Caki2 (cell line): ENCODE measurements around the gene CPE. TPM values are rescaled to one million over a fixed set of nuclear protein-coding genes. Genes with fewer than 3 reads are reported as not detected.
"Not testable (repeated sequence)": the region's sequence is repeated elsewhere in the genome, so short reads cannot be mapped to it uniquely, and the experiment has no call there.

Experiments used
- DNase-seq: peaks from one replicate; pipeline ENCODE4 v3.0.0-alpha.2; 2015; ENCODE audit warnings: low read depth
- in situ Hi-C: cut with HindIII; loops from 2 replicates; pipeline ENCODE4 v1.10.0; 2016; ENCODE audit warnings: low sequenced_read_pairs, low pct_unique_long_range_greater_than_20kb, mixed read lengths
- total RNA-seq: library from RNA; depleted of rRNA; stranded (reverse); fragments of >200 nt; shearing (Covaris generic); gene quantifications from 2 replicates; pipeline ENCODE4 v1.2.3, GENCODE V29; 2014; ENCODE audit warnings: low replicate concordance

CPE gene
- total RNA-seq, 1 experiment from 2014 or later, result 4.7 TPM

GRCh38 chr4:165443276-165443675 lies 64.5 kb downstream of the CPE start:
- in situ Hi-C loops, result no loop called here
- peak; percentile 8 for DNase-seq

GRCh38 chr4:165448700-165449099 lies 69.9 kb downstream of the CPE start:
- DNase-seq, result no peak
- in situ Hi-C loops, result no loop called here

GRCh38 chr4:165449333-165449732 lies 70.5 kb downstream of the CPE start:
- in situ Hi-C loops, result no loop called here

GRCh38 chr4:165450871-165451270 lies 72.1 kb downstream of the CPE start:
- in situ Hi-C loops, result loop anchor here (25.0 kb wide), 1 partner anchor 314 kb away; no protein-coding TSS in a partner anchor
- no peak for DNase-seq

More at GRCh38 chr4:165449333-165449732, 70.5 kb downstream of the CPE start:
- DNase-seq, result no peak

- in situ Hi-C loops, result loop anchor here (25.0 kb wide), 1 partner anchor 316 kb away; no protein-coding TSS in a partner anchor
- not testable (repeated sequence) for DNase-seq
Measured at GRCh38 chr4:165453140-165453539, 74.3 kb downstream of the CPE start.

- in situ Hi-C loops, result loop anchor here (25.0 kb wide), 1 partner anchor 317 kb away; no protein-coding TSS in a partner anchor
- no peak for DNase-seq
Measured at GRCh38 chr4:165454426-165454825, 75.6 kb downstream of the CPE start.

- in situ Hi-C loops, result loop anchor here (25.0 kb wide), 1 partner anchor 320 kb away; no protein-coding TSS in a partner anchor
- no peak for DNase-seq
Measured at GRCh38 chr4:165457793-165458192, 79.0 kb downstream of the CPE start.

GRCh38 chr4:165458471-165458870 lies 79.7 kb downstream of the CPE start:
- in situ Hi-C loops, result loop anchor here (25.0 kb wide), 1 partner anchor 321 kb away; no protein-coding TSS in a partner anchor

GRCh38 chr4:165461159-165461821 lies 82.5 kb downstream of the CPE start:
- in situ Hi-C loops, result loop anchor here (25.0 kb wide), 1 partner anchor 324 kb away; no protein-coding TSS in a partner anchor

More at GRCh38 chr4:165458471-165458870, 79.7 kb downstream of the CPE start:
- no peak for DNase-seq

GRCh38 chr4:165462009-165462408 lies 83.2 kb downstream of the CPE start:
- DNase-seq, result no peak
- in situ Hi-C loops, result loop anchor here (25.0 kb wide), 1 partner anchor 325 kb away; no protein-coding TSS in a partner anchor

More at GRCh38 chr4:165461159-165461821, 82.5 kb downstream of the CPE start:
- DNase-seq, result no peak

GRCh38 chr4:165464376-165464775 lies 85.6 kb downstream of the CPE start:
- DNase-seq, result no peak
- in situ Hi-C loops, result loop anchor here (25.0 kb wide), 1 partner anchor 327 kb away; no protein-coding TSS in a partner anchor

GRCh38 chr4:165464813-165465381 lies 86.1 kb downstream of the CPE start:
- DNase-seq, result no peak
- in situ Hi-C loops, result loop anchor here (25.0 kb wide), 1 partner anchor 328 kb away; no protein-coding TSS in a partner anchor

GRCh38 chr4:165470009-165470408 lies 91.2 kb downstream of the CPE start:
- in situ Hi-C loops, result loop anchor here (25.0 kb wide), 1 partner anchor 333 kb away; no protein-coding TSS in a partner anchor
- DNase-seq, result no peak

- in situ Hi-C loops, result loop anchor here (25.0 kb wide), 1 partner anchor 336 kb away; no protein-coding TSS in a partner anchor
- DNase-seq, result peak; percentile 20
Measured at GRCh38 chr4:165472943-165473676, 94.3 kb downstream of the CPE start.

GRCh38 chr4:165474784-165475705 lies 96.2 kb downstream of the CPE start:
- in situ Hi-C loops, result loop anchor here (25.0 kb wide), 1 partner anchor 338 kb away; no protein-coding TSS in a partner anchor
- no peak for DNase-seq

- in situ Hi-C loops, result no loop called here
Measured at GRCh38 chr4:165475706-165476070, 96.9 kb downstream of the CPE start.

GRCh38 chr4:165476214-165477098 lies 97.6 kb downstream of the CPE start:
- peak; percentile 19 for DNase-seq
- in situ Hi-C loops, result no loop called here

More at GRCh38 chr4:165475706-165476070, 96.9 kb downstream of the CPE start:
- DNase-seq, result no peak
